C4-2B (cell line): Measurements from ENCODE around the gene PAH.

ENCODE experiments used
- CTCF ChIP-seq: fragments of 450-650 bp; conservative IDR thresholded peaks from 2 replicates; pipeline ENCODE4 v1.5.1; 2017; ENCODE audit warnings: mild to moderate bottlenecking
- ZFX ChIP-seq: fragments of 450-650 bp; IDR thresholded peaks from 2 replicates; pipeline ENCODE4 v1.6.1; 2017

- no peak for TF ChIP-seq CTCF
- TF ChIP-seq ZFX, result no peak
Observed at GRCh38 chr12:102927220-102927619, 10.2 kb upstream of the PAH start.
